HEK293 (cell line): Measurements from ENCODE around the gene AKAP6.

Experiments
- CTCF ChIP-seq: fragments of 450-650 bp; formaldehyde crosslinking; IDR thresholded peaks from 2 replicates; pipeline ENCODE4 v1.5.1; 2016; ENCODE audit warnings: missing biosample characterization, missing genetic modification characterization
- GLI2 ChIP-seq: fragments of 450-650 bp; formaldehyde crosslinking; IDR thresholded peaks from 2 replicates; pipeline ENCODE4; 2017; ENCODE audit warnings: missing biosample characterization, missing genetic modification characterization, low read depth, borderline replicate concordance
- REPIN1 ChIP-seq: fragments of 450-650 bp; formaldehyde crosslinking; IDR thresholded peaks from 2 replicates; pipeline ENCODE4 v1.5.1; 2017; ENCODE audit warnings: missing biosample characterization, missing genetic modification characterization, low read depth
- ZBTB44 ChIP-seq: fragments of 450-650 bp; IDR thresholded peaks from 2 replicates; pipeline ENCODE4 v1.5.1; 2018; ENCODE audit warnings: missing biosample characterization, mild to moderate bottlenecking, missing genetic modification characterization
- ZBTB49 ChIP-seq: fragments of 450-650 bp; formaldehyde crosslinking; IDR thresholded peaks from 2 replicates; pipeline ENCODE4 v1.5.1; 2016; ENCODE audit warnings: missing biosample characterization, missing genetic modification characterization, low read depth
- ZEB2 ChIP-seq: fragments of 450-650 bp; formaldehyde crosslinking; IDR thresholded peaks from 2 replicates; pipeline ENCODE4 v1.5.1; 2016; ENCODE audit warnings: missing biosample characterization, missing genetic modification characterization
- ZFP41 ChIP-seq: fragments of 450-650 bp; formaldehyde crosslinking; IDR thresholded peaks from 2 replicates; pipeline ENCODE4 v1.5.1; 2016; ENCODE audit warnings: missing biosample characterization, missing genetic modification characterization, borderline replicate concordance
- ZNF521 ChIP-seq: fragments of 450-650 bp; formaldehyde crosslinking; IDR thresholded peaks from 2 replicates; pipeline ENCODE4 v1.5.1; 2017; ENCODE audit warnings: missing biosample characterization, mild to moderate bottlenecking, missing genetic modification characterization
- ZNF555 ChIP-seq: fragments of 450-650 bp; formaldehyde crosslinking; conservative IDR thresholded peaks from 2 replicates; pipeline ENCODE4 v1.5.1; 2017; ENCODE audit warnings: missing biosample characterization, mild to moderate bottlenecking, missing genetic modification characterization, inconsistent platforms
- ZNF639 ChIP-seq: fragments of 450-650 bp; formaldehyde crosslinking; IDR thresholded peaks from 2 replicates; pipeline ENCODE4 v1.5.1; 2016; ENCODE audit warnings: missing biosample characterization, missing genetic modification characterization
- ZSCAN18 ChIP-seq: fragments of 450-650 bp; formaldehyde crosslinking; IDR thresholded peaks from 2 replicates; pipeline ENCODE4 v1.5.1; 2016; ENCODE audit warnings: missing biosample characterization, missing genetic modification characterization

- TF ChIP-seq CTCF = no peak
- TF ChIP-seq GLI2 (tag by site-specific recombination) = no peak
- TF ChIP-seq ZSCAN18 (tag by site-specific recombination) = no peak
- TF ChIP-seq ZBTB44 = no peak
- TF ChIP-seq ZBTB49 (tag by site-specific recombination) = no peak
- TF ChIP-seq ZFP41 (tag by site-specific recombination) = no peak
- no peak for TF ChIP-seq ZNF639 (tag by site-specific recombination)
- no peak for TF ChIP-seq ZNF555
- TF ChIP-seq ZNF521 (tag by site-specific recombination) = no peak
- TF ChIP-seq ZEB2 (tag by site-specific recombination) = no peak
- no peak for TF ChIP-seq REPIN1
These were observed 183.2 kb downstream of the AKAP6 start for GRCh38 chr14:32512348-32512747.
